Activated CD8-positive, alpha-beta memory T cell treated with anti-CD3 and anti-CD28 coated beads, Interleukin-2, amount 50 U/mL, for 24 hours (primary cell): Measurements from ENCODE around the gene SLC8B1.

Experiments used
- DNase-seq: peaks from one replicate; pipeline ENCODE4 v3.0.0-alpha.2; 2020; ENCODE audit errors: extremely low read depth

SLC8B1 gene

GRCh38 chr12:113322343-113322742 lies 12.6 kb downstream of the SLC8B1 start:
- DNase-seq: no peak

- DNase-seq: no peak
These were observed 14.5 kb downstream of the SLC8B1 start for GRCh38 chr12:113320401-113320800.

DNA sequence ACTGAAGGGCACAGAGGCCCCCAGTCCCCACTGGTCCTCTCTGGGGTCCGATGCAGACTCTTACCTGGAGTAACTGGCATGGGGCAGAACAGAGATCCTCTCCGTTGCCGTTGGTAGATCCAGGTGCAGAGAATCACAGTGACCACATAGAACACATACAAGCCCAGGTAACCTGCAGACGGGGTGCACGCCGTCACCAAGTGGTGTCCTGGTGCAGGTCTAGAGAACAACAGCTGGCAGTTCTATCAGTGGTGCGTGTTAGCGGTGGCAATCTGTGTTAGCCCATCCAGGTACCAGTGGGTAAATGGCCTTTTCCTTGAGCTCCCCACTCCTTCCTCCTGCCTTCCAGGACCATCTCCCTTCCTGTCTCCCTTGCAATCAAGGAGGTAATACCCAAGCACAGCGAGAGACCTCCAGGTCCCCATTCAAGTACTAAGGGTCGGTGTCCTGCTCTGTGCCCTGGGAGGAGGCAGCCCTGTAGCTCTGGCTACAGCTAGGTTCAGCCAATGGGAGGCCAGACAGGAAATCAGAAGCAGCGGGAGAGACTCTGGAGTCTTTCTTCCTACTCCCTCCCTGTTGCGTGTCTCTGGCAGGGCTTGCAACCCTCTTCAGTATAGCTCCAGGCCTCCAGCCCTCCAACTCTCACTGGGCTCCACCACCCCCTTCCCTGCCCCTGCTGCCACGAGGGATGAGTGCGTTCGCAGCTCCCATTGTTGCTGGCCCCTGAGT lies 15.8 kb downstream of the SLC8B1 start:
- DNase-seq: no peak

DNA sequence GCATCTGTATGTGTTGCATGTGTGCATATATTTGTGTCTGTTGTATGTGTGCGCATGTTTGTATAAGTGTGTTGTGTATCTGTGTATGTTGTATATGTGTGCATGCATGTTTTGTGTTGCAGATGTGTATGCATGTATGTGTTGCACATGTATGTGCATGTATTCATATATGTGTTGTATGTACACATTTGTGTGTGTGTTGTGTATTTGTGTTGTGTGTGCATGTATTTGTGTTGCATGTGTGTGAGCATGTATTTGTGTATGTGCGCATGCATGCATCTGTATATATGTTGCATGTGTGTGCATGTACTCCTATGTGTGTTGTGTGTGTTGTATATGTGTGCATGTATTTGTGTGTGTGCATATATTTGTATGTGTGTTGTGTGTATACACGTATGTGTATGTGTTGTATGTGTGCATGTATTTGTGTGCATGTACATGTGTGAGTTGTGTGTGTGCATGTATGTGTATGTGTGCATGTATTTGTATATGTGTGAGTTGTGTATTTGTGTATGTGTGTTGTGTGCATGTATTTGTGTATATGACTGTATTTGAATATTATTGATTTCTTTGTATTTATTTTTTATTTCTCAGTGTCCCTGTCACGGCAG lies 16.8 kb downstream of the SLC8B1 start:
- no peak for DNase-seq

- no peak for DNase-seq
These were observed 17.8 kb downstream of the SLC8B1 start for GRCh38 chr12:113317122-113317521.

DNA sequence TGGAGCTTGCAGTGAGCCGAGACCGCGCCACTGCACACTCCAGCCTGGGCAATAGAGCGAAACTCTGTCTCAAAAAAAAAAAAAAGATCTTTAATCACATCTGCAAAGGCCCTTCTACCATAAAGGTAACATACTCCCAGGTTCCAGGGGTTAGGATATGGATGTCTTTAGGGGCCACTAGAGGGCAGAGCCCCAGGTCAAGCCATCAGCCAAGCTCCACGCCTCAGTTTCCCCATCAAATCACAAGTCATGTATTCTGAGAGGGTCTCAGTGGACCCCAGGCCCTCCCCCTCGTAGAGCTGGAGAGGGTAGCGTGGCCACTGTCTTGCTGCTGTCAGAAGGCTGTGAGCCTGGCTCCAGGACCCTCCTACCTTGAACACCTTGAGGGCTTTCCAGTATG lies 18.8 kb downstream of the SLC8B1 start:
- no peak for DNase-seq

DNA sequence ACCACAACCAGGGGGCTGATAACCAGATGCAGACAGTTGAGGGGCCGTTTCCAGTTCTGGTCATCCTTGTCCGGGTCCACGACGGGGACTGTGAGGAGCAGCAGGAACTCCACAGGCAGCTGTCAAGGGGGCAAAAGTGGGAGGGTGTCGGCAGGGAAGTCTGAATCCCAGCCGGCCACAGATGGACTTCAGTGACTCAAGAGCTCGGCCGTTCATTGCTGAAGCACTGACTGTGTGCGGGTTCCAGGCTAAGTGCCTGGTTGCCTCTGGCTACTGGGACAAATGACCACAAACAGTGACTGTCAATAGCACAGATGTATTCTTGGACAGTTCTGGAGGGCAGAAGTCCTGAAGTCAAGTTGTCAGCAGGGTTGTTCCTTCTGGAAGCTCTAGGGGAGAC lies 19.6 kb downstream of the SLC8B1 start:
- DNase-seq: no peak

DNA sequence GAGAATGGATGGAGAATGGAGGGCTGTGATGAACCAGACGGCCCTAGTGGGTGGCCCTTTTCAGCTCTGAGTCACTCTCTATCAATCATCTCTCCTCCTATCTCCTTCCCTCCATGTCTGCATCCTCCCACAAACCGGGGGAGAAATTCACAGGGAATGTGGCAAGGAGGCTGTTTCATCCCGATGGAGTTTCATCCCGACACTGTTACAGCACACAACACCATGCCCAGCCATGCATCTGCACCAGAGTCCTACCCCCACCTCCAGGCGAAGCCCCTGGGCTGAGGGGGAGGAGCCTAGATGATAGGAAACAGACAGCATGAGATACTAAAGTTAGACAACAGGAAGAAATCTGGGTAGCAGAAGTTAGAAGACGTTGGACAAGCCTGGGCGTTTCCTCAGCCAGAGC lies 20.8 kb downstream of the SLC8B1 start:
- DNase-seq: no peak

DNA sequence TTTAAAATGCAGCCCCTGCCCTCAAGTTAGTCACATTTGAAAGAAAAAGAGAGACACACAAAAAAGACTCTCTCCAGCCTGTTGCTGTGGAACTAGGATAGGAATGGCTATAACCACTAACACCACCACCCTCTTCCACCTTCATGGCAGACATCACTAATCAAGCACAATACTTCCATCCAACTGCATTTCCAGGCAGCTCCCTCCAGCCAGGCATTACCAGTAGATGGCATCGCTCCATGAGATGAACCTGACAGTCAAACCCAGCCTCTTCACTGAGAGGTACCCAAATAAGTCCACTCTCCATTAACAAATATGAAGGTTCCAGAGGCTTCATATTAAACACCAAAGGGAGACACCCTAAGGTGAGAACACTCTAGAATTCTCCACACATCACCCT lies 24.4 kb downstream of the SLC8B1 start:
- DNase-seq: no peak

GRCh38 chr12:113306382-113306781 lies 28.5 kb downstream of the SLC8B1 start:
- DNase-seq: no peak

DNA sequence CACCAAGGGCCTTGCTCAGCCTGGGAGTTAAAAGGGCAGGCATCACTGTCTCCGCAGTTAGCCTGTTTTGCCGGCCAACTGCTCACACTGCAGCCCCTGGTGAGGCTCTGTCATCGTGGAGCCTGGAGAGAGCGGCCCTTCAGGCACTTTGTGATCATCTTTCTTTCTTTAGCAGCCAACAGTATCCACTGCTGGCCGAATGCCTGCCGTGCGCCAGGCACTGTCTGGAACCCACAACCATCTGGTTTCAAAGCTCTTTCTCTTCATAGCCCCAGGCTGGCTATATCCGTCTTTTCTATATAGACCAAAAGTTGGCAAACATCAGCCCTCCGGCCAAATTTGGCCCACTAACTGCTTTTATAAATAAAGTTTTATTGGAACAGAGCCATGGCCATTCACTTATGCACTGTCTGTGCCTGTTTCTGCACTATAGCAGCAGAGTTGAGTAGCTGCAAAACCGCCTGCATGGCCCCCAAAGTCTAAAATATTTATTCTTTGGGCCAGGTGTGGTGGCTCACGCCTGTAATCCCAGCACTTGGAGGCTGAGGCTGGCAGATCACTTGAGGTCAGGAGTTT lies 29.5 kb downstream of the SLC8B1 start:
- no peak for DNase-seq

- DNase-seq: no peak
These were observed 31.8 kb downstream of the SLC8B1 start for GRCh38 chr12:113302886-113303640.

- no peak for DNase-seq
These were observed 32.4 kb downstream of the SLC8B1 start for GRCh38 chr12:113302466-113302865.

GRCh38 chr12:113301811-113302210 lies 33.1 kb downstream of the SLC8B1 start:
- no peak for DNase-seq

DNA sequence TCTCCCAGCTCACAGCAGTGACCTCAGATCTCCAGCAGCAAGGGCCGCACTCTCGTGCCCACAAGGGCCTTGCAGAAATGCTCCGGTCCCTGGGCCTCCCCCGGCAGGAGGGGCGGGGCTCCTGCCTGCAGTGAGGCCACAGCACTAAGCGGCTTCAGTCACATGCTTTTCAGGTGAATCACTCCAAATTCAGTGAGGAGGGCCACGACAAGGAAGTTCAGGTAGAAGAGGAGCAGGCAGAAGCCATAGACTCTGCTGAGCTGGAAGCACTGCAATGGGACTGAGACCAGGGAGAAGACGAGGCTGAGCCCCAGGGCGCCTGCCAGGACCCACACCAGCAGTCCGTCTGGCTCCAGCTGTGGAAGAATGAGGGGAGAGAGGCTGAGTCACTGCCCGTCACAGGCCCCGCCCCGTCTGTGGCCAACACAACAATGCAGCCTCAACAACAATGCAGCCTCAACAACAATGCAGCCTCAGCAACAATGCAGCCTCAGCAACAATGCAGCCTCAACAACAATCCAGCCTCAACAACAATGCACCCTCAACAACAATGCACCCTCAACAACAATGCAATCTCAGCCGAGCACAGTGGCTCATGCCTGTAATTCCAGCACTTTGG lies 35.2 kb downstream of the SLC8B1 start:
- no peak for DNase-seq

GRCh38 chr12:113298861-113299545 lies 35.9 kb downstream of the SLC8B1 start:
- DNase-seq: no peak

DNA sequence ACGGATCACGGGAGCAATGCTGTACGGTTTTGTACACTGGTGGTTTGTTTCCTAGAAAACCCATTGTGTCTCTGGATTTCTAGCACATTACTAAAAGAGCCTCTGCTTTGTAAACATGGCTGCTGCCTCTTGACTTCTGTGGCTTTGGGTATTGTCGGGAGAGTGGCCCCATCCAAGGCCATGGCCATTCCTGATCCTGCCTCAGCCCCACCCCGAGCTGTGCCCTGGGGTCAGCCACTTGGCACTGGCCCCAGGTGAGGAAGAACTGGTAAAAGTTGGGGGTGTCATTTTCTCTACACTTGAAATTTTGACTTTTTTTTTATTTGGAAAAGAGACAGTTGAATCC lies 36.5 kb downstream of the SLC8B1 start:
- DNase-seq: no peak

GRCh38 chr12:113297621-113298471 lies 37.1 kb downstream of the SLC8B1 start:
- no peak for DNase-seq

DNA sequence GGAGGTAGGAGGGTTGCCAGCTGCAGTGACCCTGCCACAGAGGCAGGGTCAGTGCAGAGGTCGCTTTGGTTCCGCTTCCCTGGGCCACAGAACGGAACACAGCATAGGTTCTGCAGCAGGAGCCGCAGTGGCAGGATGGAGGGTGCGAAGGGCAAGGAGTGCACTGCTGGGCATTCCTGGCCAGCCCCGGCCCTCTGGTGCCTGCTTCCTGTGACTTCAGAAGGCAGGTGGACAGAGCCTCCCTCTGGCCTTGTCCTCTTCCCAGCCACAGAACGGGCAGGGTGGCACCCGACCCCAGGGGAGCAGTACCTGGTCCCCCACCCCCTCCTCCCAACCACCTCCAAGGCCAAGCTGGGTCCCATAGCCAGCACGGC lies 37.7 kb downstream of the SLC8B1 start:
- DNase-seq: no peak

- DNase-seq: no peak
These were observed 38.2 kb downstream of the SLC8B1 start for GRCh38 chr12:113296557-113297213.
